ENCODE measurements around the gene WBP2NL.

WBP2NL gene

DNA sequence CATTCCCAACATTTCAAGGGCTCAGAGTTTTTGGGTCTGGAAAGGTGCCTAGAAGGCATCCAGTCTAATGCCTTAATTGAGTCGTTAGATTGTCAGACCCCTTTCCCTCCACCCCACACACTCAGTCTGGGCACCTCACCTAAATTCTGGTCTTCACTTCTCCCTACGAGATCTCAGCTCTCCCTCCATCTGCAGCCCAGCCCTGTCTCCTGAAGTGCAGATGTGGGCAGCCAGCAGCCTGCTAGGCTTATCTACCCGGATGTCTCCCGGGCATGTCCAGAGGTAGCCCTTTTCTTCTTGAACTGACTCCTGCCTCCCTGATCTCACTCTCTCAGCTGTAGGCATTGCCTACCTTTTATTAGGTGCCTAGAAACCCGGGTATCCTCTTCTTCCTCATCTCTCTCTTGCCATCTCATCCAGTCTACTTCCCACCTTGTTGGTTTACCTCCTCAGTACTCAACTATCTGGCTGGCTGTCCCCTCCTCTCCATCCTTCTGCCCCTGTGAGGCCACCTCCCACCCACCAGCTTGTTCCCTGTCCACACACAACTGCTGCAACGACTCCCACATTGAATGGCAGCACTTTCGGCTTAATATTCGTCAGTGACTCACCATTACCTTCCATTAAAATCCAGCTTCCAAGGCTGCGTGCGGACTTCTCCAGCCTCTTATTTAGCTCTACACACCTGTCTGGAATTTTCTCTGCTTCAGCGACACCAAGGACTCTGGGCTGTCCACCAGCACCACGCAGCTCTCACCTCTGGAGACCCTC, 23.1 kb upstream of the WBP2NL start:
- TF ChIP-seq POLR2AphosphoS5 (IDR thresholded peaks at IDR 0.05; ENCODE audit: low read depth, low read length) (no peak), FOXP2 (optimal IDR thresholded peaks at IDR 0.05; ENCODE audit: borderline replicate concordance, extremely low read depth, extremely low read length, insufficient read depth) (no peak), SIN3A (IDR thresholded peaks at IDR 0.05; ENCODE audit: borderline replicate concordance, insufficient read depth, low read length) (no peak), TAF1 (IDR thresholded peaks at IDR 0.05; ENCODE audit: borderline replicate concordance, insufficient read depth, low read length) (no peak)
- TF ChIP-seq, protein P1, sequence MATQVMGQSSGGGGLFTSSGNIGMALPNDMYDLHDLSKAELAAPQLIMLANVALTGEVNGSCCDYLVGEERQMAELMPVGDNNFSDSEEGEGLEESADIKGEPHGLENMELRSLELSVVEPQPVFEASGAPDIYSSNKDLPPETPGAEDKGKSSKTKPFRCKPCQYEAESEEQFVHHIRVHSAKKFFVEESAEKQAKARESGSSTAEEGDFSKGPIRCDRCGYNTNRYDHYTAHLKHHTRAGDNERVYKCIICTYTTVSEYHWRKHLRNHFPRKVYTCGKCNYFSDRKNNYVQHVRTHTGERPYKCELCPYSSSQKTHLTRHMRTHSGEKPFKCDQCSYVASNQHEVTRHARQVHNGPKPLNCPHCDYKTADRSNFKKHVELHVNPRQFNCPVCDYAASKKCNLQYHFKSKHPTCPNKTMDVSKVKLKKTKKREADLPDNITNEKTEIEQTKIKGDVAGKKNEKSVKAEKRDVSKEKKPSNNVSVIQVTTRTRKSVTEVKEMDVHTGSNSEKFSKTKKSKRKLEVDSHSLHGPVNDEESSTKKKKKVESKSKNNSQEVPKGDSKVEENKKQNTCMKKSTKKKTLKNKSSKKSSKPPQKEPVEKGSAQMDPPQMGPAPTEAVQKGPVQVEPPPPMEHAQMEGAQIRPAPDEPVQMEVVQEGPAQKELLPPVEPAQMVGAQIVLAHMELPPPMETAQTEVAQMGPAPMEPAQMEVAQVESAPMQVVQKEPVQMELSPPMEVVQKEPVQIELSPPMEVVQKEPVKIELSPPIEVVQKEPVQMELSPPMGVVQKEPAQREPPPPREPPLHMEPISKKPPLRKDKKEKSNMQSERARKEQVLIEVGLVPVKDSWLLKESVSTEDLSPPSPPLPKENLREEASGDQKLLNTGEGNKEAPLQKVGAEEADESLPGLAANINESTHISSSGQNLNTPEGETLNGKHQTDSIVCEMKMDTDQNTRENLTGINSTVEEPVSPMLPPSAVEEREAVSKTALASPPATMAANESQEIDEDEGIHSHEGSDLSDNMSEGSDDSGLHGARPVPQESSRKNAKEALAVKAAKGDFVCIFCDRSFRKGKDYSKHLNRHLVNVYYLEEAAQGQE (IDR thresholded peaks at IDR 0.05; ENCODE audit: insufficient read depth in 1 of 2, low read depth in 2 of 2, low read length in 2 of 2), result no peak

DNA sequence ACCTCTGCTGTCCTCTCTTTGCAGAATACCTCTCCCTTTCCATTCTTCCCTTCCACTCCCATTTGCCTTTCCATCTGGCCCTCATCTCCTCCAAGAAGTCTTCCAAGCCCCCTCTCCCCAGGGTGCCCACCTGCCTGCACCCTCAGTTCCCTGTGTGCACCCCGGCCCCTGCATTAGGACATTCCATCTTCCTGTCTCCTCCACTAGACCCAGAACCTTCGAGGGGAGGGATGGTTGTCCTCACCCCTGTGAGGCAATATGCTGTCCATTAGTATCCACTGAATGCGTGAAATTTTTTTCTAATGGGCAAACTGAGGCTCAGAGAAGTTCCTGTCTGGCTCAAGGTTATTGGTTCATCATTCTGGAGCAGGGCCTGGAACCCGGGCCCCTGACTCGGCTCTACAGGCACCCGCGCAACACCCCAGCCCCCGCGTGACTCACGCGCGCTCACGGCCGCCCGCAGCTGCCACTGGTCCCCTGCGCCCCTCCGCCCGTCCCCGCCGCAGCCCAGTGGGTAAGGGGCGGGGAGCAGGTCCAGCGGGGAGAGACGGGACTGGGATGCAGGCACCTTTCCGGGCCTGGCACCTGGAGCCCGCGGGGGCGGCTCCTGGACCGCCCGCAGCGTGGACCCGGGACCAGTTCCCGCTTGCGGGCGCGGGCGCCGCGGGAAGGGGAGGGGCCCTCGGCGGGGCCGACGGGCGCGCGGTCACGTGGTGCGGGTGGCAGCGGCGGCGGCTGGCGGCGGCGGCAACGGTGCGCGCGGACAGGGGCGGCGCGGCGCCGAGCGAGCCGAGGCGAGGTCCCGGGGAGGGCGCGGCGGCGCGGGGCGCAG, 22.3 kb upstream of the WBP2NL start:
- TF ChIP-seq, protein P1 (IDR thresholded peaks at IDR 0.05; ENCODE audit: insufficient read depth in 1 of 2, low read depth in 2 of 2, low read length in 2 of 2), result no peak
- TF ChIP-seq SIN3A (IDR thresholded peaks at IDR 0.05; ENCODE audit: borderline replicate concordance, insufficient read depth, low read length) (no peak), TAF1 (IDR thresholded peaks at IDR 0.05; ENCODE audit: borderline replicate concordance, insufficient read depth, low read length) (no peak), FOXP2 (optimal IDR thresholded peaks at IDR 0.05; ENCODE audit: borderline replicate concordance, extremely low read depth, extremely low read length, insufficient read depth) (no peak), POLR2AphosphoS5 (IDR thresholded peaks at IDR 0.05; ENCODE audit: low read depth, low read length) (no peak)

DNA sequence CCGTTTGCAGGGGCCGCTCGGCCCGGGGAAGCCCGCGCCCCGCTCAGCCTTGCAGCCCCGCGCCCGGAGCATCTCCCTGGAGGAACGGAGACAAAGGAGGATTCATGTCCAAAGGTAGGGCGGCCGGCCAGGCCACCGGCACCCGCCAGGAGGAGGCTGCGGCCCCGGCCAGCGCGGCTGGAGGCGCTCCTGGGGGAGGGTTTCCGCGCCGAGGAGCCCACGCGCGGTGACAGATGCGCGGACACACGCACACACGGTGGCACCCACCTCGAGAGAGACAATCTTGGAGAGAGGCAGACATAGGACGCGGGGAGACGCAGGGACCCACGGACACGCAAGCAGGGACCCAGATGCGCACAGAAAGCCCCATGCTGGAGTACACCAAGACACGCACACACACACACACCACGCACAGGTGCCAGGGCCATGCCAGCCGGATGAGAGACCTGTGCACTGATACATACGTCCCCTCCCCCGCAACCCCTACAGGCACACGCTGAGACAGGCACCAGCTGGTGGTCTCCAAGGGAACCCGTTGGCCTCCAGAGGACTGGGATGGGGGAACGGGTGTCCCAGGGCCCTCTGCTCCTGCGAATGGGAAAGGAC, 21.5 kb upstream of the WBP2NL start:
- no peak for TF ChIP-seq FOXP2 (optimal IDR thresholded peaks at IDR 0.05; ENCODE audit: borderline replicate concordance, extremely low read depth, extremely low read length, insufficient read depth)
- TF ChIP-seq, protein P1 (IDR thresholded peaks at IDR 0.05; ENCODE audit: insufficient read depth in 1 of 2, low read depth in 2 of 2, low read length in 2 of 2), result no peak
- TF ChIP-seq POLR2AphosphoS5 (IDR thresholded peaks at IDR 0.05; ENCODE audit: low read depth, low read length), result no peak
- TF ChIP-seq TAF1 (IDR thresholded peaks at IDR 0.05; ENCODE audit: borderline replicate concordance, insufficient read depth, low read length), result no peak
- TF ChIP-seq SIN3A (IDR thresholded peaks at IDR 0.05; ENCODE audit: borderline replicate concordance, insufficient read depth, low read length), result no peak

DNA sequence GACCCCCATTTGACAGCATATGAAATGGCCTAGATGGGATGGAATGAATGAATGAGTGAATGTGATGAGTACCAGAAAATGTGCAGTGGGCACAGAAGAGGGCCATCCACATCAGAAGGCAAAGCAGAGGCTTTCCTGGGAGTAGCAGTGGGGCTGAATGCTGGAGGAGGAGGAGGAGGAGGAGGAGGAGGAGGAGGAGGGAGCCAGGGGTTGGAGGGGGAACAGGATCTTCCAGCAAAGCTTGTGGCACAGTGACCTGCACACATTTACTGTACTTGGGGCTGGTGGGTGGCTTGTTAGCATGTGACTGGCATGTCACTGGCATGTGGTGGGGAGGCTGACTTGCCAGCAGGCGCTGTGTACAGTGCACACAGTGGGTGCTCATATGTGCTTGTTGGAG, 19.9 kb upstream of the WBP2NL start:
- TF ChIP-seq POLR2AphosphoS5 (IDR thresholded peaks at IDR 0.05; ENCODE audit: low read depth, low read length) (no peak), SIN3A (IDR thresholded peaks at IDR 0.05; ENCODE audit: borderline replicate concordance, insufficient read depth, low read length) (no peak), TAF1 (IDR thresholded peaks at IDR 0.05; ENCODE audit: borderline replicate concordance, insufficient read depth, low read length) (no peak)
- TF ChIP-seq, protein P1 (IDR thresholded peaks at IDR 0.05; ENCODE audit: insufficient read depth in 1 of 2, low read depth in 2 of 2, low read length in 2 of 2), result no peak

Data from PFSK-1 (cell line).